HEK293T (cell line): ENCODE measurements around the gene TPK1.

ENCODE experiments used
- BHLHE40 ChIP-seq: fragments of 450-650 bp; IDR thresholded peaks from 2 replicates; pipeline ENCODE4 v1.6.1; 2016; ENCODE audit warnings: mild to moderate bottlenecking, moderate library complexity, borderline replicate concordance
- FOXM1 ChIP-seq: fragments of 450-650 bp; IDR thresholded peaks from 2 replicates; pipeline ENCODE4 v1.6.1; 2017; ENCODE audit warnings: mild to moderate bottlenecking, borderline replicate concordance
- SP1 ChIP-seq: fragments of 450-650 bp; IDR thresholded peaks from 2 replicates; pipeline ENCODE4 v1.6.1; 2017
- ZNF384 ChIP-seq: fragments of 450-650 bp; IDR thresholded peaks from 2 replicates; pipeline ENCODE4 v1.6.1; 2016
- TF ChIP-seq, protein P1 (sequence below): fragments of 450-650 bp; IDR thresholded peaks from 2 replicates; pipeline ENCODE4 v1.6.1; 2016

DNA sequence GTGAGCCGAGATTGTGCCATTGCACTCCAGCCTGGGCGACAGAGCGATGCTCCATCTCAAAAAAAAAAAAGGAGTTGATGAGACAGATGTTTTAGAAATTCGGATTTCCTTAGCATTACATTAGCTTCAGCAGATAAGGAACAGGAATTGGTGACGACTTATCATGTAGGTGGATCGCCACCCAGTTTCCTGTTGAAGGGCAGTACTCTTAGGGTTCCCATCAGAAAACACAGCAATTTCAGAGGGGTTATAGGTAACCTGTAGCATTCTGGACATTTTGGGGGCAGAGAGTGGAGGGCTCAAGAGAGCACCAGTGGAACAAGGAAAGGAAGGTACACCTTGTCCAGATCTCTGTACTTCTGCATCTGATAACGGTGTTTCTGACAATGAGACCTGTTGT is 286.0 kb downstream of the TPK1 start:
- TF ChIP-seq ZNF384 (no peak), BHLHE40 (no peak), SP1 (no peak), FOXM1 (no peak)
- TF ChIP-seq, protein P1, sequence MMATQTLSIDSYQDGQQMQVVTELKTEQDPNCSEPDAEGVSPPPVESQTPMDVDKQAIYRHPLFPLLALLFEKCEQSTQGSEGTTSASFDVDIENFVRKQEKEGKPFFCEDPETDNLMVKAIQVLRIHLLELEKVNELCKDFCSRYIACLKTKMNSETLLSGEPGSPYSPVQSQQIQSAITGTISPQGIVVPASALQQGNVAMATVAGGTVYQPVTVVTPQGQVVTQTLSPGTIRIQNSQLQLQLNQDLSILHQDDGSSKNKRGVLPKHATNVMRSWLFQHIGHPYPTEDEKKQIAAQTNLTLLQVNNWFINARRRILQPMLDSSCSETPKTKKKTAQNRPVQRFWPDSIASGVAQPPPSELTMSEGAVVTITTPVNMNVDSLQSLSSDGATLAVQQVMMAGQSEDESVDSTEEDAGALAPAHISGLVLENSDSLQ: no peak
